ENCODE results near the gene ZFYVE28.
A peak's percentile ranks its signal among the peaks of the same experiment; 100 is the strongest.

ZFYVE28 gene

DNA sequence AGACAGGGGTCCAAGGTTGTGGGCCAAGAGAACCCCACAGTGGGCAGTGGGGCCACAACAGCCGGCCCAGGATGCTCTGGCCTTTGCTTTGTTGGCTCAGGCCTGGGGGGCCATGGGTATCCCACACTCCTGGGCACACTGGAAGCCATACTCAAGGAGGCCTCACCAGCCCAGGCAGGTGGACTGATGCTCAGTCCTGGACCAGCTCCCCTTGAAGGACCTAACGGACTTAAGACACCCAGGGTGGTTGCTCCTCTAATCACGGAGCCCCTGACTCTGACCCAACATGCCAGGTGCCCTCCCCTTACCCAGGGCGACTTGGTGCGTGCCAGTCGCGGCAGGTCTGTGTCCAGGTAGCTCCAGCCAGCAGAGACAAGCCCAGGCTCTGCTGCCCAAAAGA, 50.8 kb downstream of the ZFYVE28 start:
- no peak for DNase-seq (ENCODE audit: low read depth, low spot score)
- no peak overlapping the region for H3K4me3 ChIP-seq (ENCODE audit: low read depth, low read length)
- TF ChIP-seq, protein P1, sequence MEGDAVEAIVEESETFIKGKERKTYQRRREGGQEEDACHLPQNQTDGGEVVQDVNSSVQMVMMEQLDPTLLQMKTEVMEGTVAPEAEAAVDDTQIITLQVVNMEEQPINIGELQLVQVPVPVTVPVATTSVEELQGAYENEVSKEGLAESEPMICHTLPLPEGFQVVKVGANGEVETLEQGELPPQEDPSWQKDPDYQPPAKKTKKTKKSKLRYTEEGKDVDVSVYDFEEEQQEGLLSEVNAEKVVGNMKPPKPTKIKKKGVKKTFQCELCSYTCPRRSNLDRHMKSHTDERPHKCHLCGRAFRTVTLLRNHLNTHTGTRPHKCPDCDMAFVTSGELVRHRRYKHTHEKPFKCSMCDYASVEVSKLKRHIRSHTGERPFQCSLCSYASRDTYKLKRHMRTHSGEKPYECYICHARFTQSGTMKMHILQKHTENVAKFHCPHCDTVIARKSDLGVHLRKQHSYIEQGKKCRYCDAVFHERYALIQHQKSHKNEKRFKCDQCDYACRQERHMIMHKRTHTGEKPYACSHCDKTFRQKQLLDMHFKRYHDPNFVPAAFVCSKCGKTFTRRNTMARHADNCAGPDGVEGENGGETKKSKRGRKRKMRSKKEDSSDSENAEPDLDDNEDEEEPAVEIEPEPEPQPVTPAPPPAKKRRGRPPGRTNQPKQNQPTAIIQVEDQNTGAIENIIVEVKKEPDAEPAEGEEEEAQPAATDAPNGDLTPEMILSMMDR (IDR thresholded peaks at IDR 0.05; ENCODE audit: low read depth, low read length): no peak
- in situ Hi-C loops (cut with HindIII; ENCODE audit: low sequenced_read_pairs): no loop called here

GRCh38 chr4:2366252-2367192, 51.9 kb downstream of the ZFYVE28 start:
- no peak for DNase-seq (ENCODE audit: low read depth, low spot score)
- in situ Hi-C loops (cut with HindIII; ENCODE audit: low sequenced_read_pairs): no loop called here
- H3K4me3 ChIP-seq (ENCODE audit: low read depth, low read length): no peak overlapping the region
- TF ChIP-seq, protein P1 (IDR thresholded peaks at IDR 0.05; ENCODE audit: low read depth, low read length): no peak

DNA sequence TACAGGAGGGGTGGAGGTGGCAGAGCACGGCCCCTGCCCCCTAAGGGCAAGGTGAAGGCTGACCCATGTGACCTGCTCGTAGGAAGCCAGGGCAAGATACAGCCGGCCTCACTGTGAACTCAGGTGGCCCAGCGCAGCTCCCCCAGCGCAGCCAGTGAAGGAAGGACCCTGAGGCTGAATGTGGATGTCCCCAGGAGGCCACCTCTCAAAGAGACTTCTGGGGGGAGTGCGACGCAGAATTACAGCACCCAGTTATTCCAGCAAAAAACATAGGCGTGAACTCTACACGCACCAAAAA, 52.6 kb downstream of the ZFYVE28 start:
- no peak for DNase-seq (ENCODE audit: low read depth, low spot score)
- TF ChIP-seq, protein P1 (IDR thresholded peaks at IDR 0.05; ENCODE audit: low read depth, low read length): no peak
- H3K4me3 ChIP-seq (ENCODE audit: low read depth, low read length): no peak overlapping the region
- in situ Hi-C loops (cut with HindIII; ENCODE audit: low sequenced_read_pairs): no loop called here

DNA sequence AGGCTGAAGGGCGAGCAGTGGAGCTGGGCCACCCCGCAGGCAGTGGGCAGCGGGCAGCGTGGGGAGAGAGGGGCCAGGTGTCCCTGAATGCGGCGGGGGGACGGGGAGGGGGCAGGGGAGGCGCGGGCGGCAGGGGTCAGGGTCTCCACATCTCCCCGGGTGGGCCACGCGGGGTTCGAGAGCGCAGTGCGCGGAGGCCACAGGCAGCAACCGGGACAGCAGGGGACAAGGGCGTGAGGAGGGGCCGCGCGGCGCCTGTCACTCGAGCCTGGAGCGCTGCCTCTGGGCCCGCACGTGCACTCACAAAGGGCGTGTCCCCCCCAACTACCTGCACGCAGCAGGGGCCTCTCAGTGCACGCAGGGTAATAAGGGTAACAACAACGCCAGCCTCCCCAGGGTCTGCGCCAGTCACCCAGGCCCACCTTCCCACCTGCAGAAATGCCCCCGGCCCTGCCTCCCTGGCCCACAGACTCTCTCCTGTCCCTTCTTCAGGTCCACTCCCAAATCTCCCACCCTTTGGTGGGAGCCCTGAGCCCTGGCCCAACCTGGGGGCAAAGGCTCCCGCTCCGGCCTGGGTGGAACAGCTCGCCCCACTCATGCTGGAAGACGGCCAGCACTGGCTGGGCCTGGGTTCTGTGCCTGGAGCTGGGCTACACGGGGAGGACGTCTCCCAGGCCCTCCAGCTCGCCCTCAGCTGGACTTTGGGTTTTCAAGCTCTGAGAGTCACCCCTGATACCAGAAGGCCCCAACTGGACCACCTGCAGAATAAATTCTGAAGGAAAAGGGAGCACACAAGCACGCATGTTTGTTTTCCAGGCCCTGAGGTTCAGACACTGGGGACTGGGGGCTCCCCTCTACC, 53.2 kb downstream of the ZFYVE28 start:
- TF ChIP-seq, protein P1 (IDR thresholded peaks at IDR 0.05; ENCODE audit: low read depth, low read length): no peak
- H3K4me3 ChIP-seq (ENCODE audit: low read depth, low read length): peak overlapping the region; percentile 40
- DNase-seq (ENCODE audit: low read depth, low spot score): no peak
- in situ Hi-C loops (cut with HindIII; ENCODE audit: low sequenced_read_pairs): no loop called here

- DNase-seq (ENCODE audit: low read depth, low spot score): peak; percentile 13
- TF ChIP-seq, protein P1 (IDR thresholded peaks at IDR 0.05; ENCODE audit: low read depth, low read length): no peak
- in situ Hi-C loops (cut with HindIII; ENCODE audit: low sequenced_read_pairs): no loop called here
These were observed 53.8 kb downstream of the ZFYVE28 start for GRCh38 chr4:2364654-2365053.

DNA sequence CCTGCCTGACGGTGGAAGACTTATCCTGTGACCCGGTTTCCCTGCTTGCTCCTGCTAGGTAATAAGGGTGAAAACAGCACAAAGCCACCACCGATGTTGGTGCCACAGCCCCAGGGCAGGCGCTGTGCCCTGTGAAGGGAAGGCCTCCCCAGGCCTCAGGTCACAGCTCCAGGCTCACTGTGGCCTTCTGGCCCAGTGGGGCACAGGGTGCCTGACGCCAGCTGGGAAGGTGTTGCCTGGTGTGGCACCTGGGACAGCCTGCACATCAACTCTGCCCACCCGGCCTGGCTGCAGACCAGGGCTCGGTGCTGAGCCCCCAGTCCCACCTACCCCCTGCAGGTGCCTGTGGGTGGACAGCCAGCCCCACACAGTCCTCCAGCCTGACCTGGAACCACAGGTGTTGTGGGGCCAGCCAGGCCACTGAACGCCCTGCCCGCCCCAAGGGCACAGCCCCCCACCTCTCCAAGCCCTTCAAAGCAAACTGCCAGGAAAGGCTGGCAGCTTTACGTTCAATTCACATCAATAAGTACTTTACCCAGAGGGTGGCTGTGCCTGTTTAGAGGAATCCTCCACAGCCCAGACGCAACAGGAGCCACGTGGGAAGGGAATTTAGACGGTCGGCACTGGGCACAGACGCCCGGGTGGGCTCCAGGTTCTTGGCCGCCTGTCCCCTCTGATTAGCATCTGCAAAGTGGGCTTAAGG, 54.3 kb downstream of the ZFYVE28 start:
- in situ Hi-C loops (cut with HindIII; ENCODE audit: low sequenced_read_pairs): no loop called here

More at GRCh38 chr4:2364654-2365053, 53.8 kb downstream of the ZFYVE28 start:
- H3K4me3 ChIP-seq (ENCODE audit: low read depth, low read length): peak overlapping the region; percentile 40

More for the DNA sequence above, 54.3 kb downstream of the ZFYVE28 start:
- no peak for DNase-seq (ENCODE audit: low read depth, low spot score)
- TF ChIP-seq, protein P1 (IDR thresholded peaks at IDR 0.05; ENCODE audit: low read depth, low read length): no peak
- H3K4me3 ChIP-seq (ENCODE audit: low read depth, low read length): peak overlapping the region; percentile 40
